Inflammatory macrophage (primary cell): ENCODE measurements around the gene FAM117B.
"Not testable (repeated sequence)": the region's sequence is repeated elsewhere in the genome, so short reads cannot be mapped to it uniquely, and the experiment has no call there.

Experiments
- DNase-seq, 2 donors: peaks; one replicate each; pipeline ENCODE4 v3.0.0-alpha.2; 2020 to 2022

FAM117B gene

DNA sequence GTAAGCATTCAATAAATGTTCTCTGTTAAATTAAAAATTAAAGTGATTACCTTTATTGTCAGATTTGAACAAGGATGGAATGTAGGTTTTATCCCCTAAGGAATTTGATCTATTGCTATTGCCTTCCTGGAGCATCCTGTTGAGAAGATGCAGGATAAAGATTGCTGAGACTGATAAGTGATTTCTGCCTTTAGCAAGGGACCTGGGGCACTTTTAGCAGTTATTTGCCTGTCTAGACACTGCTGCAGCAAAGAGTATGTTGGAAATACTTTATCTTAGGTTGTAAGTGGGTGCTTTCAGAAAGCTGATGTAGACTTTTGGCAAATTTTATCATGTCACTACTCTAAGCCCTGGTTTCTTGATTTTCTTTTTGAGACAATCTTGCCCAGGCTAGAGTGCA, 69.5 kb downstream of the FAM117B start:
- no peak for DNase-seq

DNA sequence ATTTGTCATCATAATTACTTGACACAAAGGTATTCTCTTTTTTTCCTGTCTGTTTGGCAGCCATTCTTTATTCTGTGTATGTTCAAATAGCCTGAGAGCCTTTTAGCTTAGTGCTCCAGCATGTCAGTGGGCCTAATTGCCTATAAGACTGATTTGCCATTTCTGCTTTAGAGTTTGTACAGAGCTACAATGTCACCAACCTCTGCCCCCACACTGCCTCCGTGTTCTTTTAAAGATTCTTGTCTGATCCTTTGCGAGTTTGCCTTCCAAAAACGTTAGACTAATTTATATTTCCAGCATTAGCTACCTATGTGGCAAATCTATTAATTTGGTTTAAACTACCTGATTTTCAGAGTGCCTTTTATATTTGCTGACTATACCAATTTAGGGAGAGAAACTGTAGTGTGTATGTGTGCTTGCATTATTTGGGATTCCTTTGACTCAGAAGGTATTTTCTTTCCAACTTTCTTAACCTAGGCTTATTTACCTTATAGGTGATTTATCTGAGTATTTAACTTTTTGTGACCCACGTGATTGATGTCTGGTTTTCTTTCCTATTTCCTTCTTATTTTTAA, 70.8 kb downstream of the FAM117B start:
- DNase-seq: no peak

DNA sequence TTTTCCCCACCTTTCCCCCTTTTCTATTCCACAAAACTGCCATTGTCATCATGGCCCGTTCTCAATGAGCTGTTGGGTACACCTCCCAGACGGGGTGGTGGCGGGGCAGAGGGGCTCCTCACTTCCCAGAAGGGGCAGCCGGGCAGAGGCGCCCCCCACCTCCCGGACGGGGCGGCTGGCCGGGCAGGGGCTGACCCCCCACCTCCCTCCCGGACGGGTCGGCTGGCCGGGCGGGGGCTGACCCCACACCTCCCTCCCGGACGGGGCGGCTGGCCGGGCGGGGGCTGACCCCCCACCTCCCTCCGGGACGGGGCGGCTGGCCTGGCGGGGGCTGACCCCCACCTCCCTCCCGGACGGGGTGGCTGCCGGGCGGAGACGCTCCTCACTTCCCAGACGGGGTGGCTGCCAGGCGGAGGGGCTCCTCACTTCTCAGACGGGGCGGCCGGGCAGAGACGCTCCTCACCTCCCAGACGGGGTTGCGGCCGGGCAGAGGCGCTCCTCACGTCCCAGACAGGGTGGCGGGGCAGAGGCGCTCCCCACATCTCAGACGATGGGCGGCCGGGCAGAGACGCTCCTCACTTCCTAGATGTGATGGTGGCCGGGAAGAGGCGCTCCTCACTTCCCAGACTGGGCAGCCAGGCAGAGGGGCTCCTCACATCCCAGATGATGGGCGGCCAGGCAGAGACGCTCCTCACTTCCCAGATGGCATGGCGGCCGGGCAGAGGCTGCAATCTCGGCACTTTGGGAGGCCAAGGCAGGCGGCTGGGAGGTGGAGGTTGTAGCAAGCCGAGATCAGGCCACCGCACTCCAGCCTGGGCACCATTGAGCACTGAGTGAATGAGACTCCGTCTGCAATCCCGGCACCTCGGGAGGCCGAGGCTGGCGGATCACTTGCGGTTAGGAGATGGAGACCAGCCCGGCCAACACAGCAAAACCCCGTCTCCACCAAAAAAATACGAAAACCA, 80.5 kb downstream of the FAM117B start:
- not testable (repeated sequence) for DNase-seq

DNA sequence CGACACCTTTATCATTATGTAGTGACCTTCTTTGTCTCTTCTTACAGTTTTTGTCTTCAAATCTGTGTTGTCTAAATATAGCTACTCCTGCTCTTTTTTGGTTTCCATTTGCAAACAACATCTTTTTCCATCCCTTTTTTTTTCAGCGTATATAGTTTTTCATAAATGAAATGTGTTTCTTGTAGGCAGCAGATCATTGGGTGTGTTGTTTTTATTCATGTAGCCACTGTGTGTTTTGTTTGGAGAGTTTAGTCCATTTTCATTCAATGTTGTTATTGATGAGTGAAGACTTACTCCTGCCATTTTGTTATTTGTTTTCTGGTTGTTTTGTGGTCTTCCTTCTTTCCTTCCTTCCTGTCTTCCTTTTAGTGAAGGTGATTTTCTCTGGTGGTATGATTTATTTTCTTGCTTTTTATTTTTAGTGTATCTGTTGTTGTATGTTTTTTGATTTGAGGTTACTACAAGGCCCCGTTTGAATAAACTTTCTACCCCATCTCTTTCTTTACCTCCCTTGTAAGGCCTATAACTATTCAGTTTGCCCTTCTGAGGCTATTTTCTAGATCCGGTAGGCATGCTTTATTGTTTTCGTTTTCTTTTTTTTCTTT, 81.4 kb downstream of the FAM117B start:
- DNase-seq: no peak

DNA sequence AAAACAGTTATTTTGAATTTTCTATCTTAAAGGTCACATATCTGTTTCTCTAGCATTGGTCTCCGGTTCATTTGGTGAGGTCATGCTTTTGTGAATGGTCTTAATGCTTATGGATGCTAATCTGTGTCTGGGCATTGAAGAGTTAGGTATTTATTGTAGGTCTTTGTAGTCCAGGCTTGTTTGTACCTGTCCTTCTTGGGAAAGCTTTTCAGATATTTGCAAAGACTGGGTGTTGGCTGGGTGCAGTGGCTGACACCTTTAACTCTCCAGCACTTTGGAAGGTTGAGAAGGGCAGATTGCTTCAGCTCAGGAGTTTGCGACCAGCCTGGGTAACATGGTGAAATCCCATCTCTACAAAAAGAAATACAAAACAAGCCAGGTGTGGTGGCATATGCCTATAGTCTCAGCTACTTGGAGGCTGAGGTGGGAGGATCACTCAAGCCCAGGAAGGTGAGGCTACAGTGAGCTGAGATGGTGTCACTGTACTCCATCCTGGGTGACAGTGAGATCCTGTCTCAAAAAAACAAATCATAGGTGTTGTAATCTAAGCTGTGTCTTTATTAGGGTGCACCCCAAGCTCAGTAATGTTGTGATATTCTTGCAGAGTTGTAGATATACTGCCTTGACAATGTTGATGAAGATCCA, 82.3 kb downstream of the FAM117B start:
- no peak for DNase-seq

DNA sequence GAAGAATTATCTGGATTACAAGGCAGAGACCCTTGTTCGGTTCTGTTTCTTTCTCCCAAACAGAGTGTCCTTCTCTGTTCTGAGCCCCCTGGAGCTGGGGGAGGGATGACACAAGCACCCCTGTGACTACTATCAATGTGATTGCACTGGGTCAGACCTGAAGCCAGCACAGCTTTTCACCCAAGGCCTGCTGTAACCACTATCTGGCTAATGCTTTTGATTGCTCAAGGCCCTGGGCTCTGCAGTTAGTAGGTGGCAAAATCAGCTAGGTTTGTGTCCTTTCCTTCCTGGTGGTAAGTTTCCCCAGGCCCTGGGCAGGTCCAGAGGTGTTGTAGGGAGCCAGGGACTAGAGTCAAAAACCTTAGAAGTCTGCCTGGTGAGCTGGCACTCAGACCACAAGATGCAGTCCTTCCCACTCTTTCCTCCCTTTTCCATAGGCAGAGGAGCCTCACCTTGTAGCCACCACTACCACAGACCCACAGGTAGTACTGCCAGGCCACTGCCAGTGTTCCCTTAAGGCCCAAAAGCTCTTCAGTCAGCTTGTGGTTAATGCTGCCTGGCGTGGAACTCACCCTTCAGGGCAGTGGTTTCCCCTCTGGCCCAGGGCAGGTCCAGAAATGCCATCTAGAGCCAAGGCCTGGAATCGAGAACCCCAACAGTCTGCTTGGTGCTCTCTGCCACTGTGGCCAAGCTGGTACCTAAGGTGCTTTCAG, 83.0 kb downstream of the FAM117B start:
- peak in 1 of 2 donors; percentile 4 for DNase-seq

DNA sequence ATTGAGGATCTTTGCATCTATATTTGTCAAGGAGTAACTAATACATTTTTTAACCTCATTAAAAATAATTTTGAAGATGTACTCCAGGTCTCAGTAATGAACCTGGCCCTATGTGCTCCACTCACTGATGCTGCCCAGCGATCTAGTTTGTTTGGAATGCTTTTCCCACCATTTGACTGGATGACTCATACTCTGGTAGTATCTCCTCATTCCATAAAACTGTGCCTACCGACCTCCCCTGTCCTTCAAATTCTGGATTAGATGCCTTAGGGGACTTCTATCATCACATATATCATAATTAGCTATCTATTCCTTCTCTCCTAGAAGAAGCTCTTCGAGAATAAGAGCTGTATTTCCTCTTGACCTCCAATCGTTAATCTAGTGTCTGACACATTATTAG, 83.8 kb downstream of the FAM117B start:
- DNase-seq: no peak

DNA sequence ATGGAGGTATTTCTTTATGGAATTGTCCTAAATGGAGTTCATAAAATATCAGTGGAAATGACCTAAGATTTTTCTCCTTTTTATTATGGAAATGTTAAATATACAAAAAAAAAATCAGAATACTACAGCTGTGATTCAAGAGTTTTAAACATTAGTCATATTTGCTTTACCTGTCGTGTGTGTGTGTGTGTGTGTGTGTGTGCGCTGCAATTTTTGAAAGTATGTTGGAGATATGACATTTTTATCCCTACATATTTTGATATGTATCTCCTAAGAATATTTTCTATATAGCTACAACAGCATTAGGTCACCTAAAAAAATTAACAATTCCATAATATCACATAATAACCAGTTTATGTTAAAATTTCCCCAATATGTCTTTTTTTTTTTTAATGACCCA, 85.5 kb downstream of the FAM117B start:
- DNase-seq: no peak

DNA sequence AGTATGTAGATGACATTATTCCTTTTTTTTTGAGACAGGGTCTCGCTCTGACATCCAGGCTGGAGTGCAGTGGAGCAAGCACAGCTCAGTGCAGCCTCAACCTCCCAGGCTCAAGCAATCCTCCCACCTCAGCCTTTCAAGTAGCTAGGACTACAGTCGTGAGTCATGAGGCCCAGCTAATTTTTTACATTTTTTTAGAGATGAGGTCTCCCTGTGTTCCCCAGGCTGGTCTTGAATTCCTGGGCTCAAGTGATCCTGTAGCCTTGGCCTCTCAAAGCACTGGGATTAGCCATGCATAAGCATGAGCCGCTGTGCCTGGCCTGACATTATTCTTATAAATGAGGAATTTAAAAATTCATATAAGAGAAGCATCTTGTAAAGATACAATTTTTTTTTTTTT, 86.9 kb downstream of the FAM117B start:
- no peak for DNase-seq

DNA sequence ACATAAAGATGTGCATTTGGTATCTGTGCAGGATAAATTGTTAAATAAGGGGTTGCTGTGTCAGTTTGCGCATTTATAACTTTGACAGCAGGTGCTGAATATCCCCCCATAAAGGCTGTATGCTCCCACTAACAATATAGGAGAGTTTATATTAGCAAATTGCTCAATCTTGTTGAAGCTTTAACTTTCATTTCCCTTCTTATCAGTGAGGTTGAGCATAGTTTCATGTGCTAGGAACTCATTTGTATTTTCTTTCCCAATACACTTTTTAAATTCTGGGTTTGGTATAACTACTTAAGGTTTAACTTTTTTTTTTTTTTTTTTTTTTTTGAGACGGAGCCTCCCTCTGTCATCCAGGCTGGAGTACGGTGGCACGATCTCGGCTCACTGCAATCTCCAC, 89.0 kb downstream of the FAM117B start:
- DNase-seq: peak in 1 of 2 donors; percentile 16

DNA sequence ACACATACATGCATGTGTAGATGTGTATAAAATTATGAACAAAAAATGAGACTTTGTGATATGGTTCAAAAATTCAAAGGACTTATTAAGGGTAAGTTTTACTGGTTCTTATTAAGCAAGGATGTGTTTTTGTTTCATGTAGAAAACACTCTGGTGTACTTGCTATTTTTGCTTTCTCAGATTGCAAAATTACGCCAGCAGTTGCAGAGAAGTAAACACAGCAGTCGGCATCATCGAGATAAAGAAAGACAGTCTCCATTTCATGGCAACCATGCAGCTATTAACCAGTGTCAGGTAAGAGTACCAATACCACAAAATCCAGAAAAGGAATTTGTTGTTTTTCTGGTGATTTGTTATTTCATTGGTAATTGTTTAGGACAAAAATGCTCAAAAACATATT, 91.3 kb downstream of the FAM117B start:
- no peak for DNase-seq

DNA sequence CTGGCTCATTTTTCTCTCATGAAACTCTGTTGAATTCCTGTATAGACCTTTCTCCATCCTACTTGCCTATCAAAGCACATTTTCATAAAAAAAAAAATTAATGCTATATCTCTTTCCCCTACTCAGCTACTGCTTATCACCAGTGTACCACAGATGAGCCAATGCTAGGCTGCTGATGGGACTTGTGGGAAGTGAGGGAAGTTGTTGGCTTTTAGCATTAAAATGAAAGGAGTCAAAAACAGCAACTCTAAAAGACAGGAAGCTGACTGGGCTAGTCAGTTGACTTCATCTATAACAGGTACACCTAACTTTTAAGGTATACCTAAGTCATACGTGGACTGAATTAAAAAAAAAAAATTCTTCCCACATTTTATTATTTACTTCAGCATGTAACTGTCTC, 102.1 kb downstream of the FAM117B start:
- no peak for DNase-seq

DNA sequence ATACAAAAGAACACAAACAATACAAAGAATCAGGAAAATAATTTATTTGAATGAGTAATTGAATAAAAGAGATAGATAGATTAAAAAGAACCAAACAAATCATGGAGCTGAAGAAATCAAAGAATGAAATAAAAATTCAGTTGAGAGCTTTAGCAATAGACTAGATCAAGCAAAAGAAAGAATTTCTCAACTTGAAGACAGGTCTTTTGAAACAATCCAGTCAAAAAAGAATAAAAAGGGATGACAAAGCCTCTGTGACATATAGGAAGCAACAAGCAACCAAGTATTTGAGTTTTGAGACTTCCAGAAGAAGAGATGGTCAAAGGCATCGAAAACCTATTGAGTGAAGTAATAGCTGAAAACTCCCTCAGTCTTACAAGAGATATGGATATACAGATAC, 108.8 kb downstream of the FAM117B start:
- DNase-seq: no peak

DNA sequence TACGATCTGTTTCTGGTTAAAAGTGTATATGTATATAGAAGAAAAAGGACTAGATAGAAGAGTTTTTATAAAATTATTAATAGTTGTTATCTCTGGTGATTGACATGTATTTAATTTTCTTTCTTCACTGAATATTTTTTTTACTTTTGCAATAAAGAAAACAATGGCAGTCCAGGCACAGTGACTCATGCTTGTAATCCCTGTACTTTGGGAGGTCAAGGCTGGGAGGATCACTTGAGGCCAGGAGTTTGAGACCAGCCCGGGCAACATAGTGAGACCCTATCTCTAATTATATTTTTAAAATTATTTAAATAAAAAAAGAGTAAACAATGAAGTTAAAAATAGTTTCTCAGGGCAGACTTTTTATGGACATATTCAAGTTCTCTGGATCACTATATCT, 114.7 kb downstream of the FAM117B start:
- no peak for DNase-seq

DNA sequence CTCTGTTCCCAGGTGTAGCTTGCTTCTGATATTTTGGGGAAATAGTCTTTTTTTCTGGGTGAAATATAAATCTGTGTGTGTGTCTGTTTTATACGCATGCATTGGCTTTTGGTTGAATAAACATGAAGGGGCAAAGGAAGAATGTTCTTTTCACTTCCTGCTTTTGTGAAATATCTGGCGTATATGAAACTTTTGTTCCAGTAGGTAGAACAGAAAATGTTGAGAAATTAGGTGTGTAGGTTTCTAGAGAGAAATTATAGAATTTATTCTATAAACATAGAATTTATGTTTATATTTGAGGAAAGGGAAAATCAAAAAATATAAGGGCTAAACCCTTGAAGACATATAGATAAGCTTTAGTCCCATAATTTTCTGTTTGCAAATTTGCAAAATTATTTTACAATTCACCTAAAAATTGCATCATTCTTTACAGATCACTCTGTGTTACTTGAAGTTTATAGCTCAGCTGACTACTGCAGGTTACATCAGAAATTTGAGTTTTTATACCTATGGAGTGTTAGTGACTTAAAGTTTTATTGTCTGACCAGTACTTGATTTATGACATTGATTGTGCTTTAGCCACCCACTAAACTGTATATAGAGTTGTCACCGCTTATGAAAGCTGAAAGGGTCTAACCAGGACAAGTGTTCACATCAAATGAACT, 116.1 kb downstream of the FAM117B start:
- no peak for DNase-seq

DNA sequence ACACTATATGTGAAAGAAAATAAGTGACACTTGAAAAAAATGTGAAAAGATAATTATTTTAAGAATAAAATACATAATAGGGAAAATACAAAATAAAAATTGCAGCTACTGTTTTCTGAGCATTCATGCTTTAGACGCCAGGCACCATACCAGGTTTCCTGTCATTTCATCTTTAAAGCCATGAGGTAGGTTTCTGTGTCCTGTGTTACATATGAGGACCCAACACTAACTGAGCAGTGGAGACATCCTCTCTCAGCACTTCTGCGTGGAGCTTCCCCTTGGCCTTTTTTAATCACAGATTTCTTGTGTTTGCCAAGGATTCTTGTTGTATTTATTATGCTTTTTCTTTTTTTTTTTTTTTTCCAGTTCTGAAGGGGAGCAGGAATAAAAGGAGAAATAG, 117.3 kb downstream of the FAM117B start:
- DNase-seq: no peak

DNA sequence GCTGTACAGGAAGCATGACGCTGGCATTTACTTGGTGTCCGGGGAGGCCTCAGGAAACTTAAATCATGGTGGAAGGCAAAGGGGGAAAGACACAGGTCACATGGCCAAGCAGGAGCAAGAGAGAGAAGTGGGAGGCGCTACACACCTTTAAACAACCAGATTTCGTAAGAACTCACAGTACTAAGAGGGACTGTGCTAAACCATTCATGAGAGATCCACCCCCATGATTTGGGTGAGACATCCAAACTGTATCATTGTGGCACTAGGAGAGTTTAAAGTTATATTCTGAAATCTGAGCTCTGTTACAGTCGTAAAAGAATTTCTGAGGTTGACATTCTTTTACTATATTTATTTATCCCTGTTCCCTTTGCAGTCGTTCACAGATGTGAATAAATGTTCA, 120.2 kb downstream of the FAM117B start:
- DNase-seq: no peak

DNA sequence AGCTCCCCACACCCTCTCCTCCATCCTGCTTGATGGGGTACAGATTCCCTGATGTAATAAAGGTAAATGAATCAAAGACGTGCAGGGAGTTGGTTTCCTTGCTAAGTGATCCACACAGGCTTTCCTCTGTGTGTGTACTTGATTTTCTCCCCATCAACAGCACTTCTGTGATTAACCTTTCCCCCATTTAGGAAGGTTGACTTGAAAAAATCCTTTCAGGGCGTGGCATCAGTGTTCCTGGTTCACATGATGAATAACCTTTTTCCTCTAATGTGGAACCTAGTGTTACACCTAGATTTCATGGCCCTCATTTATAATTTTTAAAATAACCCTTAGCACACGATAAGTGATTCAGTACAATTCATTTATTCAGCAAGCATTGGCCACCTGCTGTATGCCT, 121.8 kb downstream of the FAM117B start:
- no peak for DNase-seq

DNA sequence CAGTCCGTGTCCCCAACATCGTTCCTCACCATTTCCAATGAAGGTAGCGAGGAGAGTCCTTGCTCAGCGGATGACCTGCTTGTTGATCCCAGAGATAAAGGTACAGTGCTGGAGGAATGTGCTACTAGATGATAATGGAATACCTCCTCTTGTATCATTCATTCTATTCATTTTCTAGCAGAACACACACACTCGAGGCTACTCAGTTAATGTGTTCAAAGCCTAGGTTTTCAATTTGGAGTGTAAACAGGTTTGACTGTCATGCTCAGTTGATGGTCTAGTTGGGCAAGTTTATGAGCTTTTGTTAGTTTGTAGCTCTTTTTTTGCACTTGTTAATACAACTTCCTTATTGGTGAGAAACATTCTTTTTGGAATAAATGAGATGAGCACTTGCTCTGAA, 122.6 kb downstream of the FAM117B start:
- DNase-seq: no peak

DNA sequence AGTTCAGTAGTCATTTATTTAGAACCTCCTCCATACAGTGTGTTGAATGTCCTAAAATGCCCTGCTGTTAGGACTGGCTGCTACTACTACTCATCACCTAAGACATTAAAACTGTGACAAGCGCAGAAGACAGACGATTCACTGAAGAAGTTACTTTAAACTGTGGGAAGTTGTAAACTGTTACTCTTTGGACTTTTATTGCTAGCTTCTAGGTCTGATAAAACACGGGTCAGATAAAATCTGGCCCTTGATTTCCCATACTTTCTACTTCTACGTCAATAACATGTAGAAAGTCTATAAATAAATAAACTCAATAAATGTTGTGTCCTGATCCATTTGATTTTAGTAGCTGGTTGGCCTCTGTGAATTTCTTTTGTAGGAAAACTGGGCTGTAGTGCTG, 123.4 kb downstream of the FAM117B start:
- no peak for DNase-seq

DNA sequence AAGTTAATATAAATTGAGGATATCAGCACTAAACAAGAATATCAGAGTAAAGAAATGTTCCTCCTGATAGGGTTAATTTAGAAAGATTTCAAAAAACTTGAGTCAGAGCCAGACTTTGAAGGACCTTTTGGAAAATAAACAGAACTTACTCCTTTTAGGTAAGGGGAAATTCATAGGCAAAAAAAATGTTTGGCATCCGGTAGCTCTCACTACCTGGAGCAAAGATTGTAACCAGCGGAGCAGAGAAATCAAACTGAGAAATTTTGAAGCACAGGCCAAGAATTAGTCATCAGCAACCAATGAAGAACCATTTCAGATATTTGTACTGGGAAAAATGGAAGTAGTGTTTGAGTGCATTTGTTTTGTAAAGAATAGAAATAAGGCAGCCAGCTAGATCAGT, 123.8 kb downstream of the FAM117B start:
- no peak for DNase-seq

DNA sequence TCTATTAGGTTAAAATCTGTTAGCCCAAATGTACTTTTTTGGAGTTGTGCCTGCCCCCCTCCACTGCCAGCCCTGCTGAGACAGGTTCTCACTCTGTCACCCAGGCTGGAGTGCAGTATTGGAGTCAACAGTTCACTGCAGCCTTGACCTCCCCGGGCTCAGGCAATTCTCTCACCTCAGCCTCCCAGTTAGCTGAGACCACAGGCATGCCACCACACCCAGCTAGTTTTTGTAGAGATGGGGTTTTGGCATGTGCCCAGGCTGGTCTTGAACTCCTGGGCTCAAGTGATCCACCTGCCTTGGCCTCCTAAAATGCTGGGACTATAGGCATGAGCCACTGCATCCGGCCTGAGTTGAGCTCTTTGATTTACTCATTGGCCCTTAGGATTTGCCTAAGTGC, 126.1 kb downstream of the FAM117B start:
- no peak for DNase-seq
